NCI-H187 treated with DMSO at 0.1 percent for 48 hours (cell line): ENCODE data around the gene MAN1C1.

Experiments used
- DNase-seq: peaks from one replicate; lab custom pipeline; 2025; lab: John Stamatoyannopoulos, UW

The MAN1C1 gene

GRCh38 chr1:25803368-25803767 lies 186.8 kb downstream of the MAN1C1 start:
- DNase-seq = no peak

DNA sequence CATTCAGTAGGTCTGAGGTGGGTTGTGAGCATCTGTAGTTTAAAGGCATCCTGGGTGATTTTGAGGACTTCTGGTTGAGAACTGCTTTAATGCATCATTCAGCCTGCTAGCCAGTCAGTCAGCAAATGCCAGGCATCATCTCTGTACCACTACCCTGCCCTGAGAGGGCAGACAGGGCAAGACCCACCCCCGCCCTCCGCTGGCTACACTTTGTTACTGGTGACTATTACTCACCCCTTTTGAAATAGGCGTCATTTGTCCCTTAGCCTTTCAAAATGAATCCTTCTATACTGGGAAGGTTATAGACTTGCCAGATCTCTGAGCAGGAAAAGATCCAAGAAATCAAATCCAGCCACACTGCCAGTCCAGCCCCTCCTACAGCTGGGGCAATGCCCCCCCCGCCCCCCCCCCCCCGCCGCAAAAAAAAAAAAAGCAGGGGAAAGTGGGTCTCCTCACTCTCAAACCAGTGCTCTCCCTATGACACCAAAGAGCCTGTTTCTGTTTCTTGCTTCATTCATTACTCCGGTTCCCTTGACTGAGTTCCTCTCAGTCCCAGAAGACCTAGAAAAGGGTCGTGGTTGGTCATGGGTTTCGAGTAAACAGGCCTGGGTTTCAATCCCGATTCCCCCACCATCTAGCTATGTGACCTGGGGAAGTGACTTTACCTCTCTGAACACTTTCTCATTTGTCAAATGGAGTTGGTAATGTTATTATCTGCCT lies 187.8 kb downstream of the MAN1C1 start:
- DNase-seq = no peak

DNA sequence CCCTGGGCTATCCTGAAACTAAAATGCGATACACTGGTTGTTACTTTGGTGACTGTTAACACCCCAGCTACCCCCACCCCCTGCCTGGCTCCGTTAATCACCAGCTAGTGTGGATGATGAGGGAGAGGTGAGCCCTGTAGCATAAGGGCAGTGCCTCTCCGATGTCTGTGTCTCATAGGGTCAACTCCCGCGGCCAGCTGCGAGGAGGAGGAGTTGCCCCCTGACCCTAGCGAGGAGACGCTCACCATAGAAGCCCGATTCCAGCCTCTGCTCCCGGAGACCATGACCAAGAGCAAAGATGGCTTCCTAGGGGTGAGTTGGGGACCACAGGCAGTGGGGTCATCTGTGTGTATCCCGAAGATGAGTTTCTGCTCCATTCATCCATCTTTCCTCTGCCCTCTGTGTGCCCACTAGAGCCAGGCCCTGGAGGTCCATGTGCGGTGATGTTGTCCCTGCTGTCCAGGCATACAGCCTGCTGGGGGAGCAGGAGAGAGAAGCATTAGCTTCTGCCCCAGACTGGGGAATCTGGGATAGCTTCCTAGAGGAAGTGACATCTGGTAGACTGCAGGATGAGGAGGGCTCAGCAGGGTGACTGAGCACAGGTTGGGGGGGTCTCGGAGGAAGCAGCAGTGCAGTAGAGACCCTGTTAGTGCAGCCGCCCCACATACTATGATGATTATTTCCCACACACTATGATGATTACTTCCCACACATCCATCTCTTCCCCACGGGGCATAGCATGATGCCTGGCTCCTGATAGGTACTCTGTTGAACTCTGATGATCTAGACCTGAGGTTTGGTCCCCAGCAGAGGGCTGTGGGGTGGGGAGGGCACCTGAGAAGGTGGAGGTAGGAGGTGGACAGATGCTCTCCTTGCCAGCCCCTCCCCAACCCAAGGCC lies 188.6 kb downstream of the MAN1C1 start:
- DNase-seq = no peak

- no peak for DNase-seq
These were observed 189.3 kb downstream of the MAN1C1 start for GRCh38 chr1:25805863-25806225.

DNA sequence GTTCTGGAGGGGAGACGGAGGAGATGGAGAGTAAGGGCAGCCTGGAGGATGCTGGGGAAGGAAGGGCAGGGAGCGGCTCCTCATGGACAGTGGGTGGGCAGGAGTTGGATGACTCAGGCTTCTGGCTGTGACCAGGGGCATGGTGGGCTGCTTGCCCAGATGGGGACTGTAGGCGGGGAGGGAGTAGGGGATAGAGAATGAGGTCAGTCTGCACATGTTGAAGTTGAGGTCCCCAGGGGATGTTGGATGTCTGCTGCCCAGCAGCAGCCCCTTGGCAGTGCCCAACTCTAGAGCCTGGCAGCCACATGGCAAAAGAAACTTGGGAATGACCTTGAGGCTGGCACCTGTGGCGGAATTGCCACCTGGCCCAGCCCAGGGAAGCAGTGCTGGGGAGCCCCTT lies 189.8 kb downstream of the MAN1C1 start:
- no peak for DNase-seq

- DNase-seq = no peak
These were observed 191.1 kb downstream of the MAN1C1 start for GRCh38 chr1:25807480-25808390.

GRCh38 chr1:25808481-25809244 lies 192.1 kb downstream of the MAN1C1 start:
- DNase-seq = no peak

DNA sequence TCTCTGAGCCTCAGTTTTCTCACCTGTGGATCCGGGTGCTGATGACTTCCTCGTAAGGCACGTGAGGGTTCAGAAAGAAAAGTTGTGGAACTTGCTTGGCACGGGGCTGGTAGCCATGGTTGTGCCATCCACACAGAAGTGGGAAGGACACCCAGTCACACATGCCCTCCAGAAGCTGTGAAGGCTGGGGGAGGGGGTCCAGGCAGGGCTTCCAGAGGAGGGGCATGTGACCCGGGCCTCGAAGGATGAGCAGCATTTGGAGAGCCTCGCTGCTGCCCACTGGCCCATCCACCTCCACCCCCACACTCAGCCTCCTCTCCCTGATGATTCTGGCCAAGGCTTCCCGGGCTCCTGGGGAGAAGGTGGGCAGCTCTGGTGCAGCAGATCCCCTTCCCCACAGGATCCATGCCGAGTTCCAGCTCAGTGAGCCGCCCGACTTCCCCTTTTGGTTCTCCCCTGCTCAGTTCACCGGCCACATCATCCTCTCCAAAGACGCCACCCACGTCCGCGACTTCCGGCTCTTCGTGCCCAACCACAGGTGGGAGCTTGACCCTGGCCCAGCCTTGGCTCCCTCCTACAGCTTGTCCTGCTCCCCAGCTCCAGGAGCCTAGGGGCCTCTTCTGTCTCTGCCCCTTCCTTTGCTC lies 192.8 kb downstream of the MAN1C1 start:
- DNase-seq = no peak

GRCh38 chr1:25809929-25810328 lies 193.3 kb downstream of the MAN1C1 start:
- no peak for DNase-seq

- no peak for DNase-seq
These were observed 194.0 kb downstream of the MAN1C1 start for GRCh38 chr1:25810341-25811299.

DNA sequence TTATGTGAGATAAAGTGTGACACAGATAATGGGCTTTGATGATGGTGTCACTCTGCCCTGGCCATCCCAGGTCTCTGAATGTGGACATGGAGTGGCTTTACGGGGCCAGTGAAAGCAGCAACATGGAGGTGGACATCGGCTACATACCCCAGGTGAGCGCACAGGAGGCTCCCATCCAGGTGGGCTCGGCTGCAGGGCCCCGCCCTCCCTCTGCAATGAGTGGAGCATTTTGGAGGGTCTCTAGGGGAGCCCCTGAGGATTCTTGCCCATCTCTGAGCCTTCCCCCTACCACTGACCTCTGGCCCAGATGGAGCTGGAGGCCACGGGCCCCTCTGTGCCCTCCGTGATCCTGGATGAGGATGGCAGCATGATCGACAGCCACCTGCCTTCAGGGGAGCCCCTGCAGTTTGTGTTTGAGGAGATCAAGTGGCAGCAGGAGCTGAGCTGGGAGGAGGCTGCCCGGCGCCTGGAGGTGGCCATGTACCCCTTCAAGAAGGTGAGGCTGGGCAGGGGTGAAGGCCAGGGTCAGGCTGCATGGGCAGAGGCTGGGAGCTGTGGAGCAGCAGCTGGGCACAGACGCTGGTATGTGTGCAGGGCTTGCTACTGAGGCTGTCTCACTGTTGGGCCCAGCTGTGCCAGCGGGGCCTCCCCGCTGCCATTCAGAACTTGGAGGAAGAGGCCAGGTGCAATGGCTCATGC lies 194.9 kb downstream of the MAN1C1 start:
- DNase-seq = no peak

GRCh38 chr1:25813071-25813733 lies 196.6 kb downstream of the MAN1C1 start:
- DNase-seq = no peak

DNA sequence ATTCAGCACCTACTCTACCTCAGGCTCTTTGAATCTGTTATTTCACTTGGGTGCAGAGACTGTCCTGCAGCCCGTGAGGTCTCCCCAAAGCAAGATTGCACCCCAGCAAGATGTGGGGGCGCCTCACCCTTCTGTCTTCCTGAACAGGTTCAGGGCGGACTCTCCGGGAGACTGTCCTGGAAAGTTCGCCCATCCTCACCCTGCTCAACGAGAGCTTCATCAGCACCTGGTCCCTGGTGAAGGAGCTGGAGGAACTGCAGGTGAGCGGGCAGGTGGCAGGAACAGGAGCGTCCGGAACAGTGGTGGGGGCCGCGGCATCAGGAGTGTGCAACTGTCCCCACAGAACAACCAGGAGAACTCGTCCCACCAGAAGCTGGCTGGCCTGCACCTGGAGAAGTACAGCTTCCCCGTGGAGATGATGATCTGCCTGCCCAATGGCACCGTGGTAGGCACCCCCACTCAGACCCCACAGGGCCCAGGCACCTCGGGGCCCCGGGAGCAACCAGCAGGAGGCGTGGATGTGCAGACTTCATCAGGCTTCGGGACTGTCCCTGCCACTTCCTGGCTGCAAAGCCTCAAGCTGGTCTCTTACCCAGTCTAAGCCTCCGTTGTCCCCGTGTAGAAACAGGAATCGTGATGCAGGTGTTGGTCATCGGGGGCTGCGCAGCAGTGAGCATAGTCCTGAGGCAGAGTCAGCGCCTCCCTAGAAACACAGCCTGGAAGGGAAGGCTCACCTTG lies 197.3 kb downstream of the MAN1C1 start:
- DNase-seq = no peak

- DNase-seq = no peak
These were observed 198.0 kb downstream of the MAN1C1 start for GRCh38 chr1:25814549-25815087.

- DNase-seq = no peak
These were observed 198.9 kb downstream of the MAN1C1 start for GRCh38 chr1:25815208-25816111.

DNA sequence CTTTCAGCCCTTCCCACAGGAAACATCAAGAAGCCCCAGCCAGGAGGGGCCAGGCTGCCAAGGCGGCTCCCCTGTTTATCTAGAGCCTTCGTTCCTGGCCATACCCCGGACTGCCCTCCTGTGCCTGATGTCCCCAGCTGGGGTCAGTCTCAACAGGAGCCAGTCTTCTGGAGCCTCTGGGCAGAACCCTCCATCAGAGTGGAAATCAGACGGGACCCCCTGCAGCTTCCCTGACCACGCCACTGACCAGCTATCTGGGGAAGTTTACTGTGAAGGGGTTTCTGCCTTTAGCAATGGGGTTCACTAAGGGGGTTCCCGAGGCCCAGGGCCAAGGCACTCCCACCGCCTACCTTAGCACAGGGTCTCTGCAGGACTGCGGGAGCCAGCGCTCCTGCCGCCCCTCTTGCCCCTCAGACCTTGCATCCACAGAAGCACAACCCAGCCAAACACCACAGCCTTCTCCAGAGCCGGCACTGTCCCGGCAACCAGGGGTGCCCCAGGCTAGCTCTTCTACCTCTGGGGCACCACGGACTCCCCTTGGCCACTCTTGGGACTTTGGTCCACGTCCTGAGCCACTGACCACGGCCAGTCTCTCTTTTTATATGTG lies 199.6 kb downstream of the MAN1C1 start:
- DNase-seq = no peak
